Right lobe of liver (tissue), 6 donors: ENCODE measurements around the gene LIF. TPM values are rescaled to one million over a fixed set of nuclear protein-coding genes. Genes with fewer than 3 reads are reported as not detected.
A peak's percentile ranks its signal among the peaks of the same experiment; 100 is the strongest.

Experiments
- ATAC-seq, 4 donors: fragments of 200-7000 bp; cut with Tn5 transposase; one replicate each; pipeline ENCODE4 v1.9.1; 2020; ENCODE audit warnings: mild to moderate bottlenecking in 4 of 4, moderate library complexity in 4 of 4
- DNase-seq, 3 donors: peaks; one replicate each; pipeline ENCODE4 v3.0.0-alpha.2; 2020
- H3K27ac ChIP-seq, 3 donors: fragments of 200-600 bp; one replicate each; pipeline ENCODE4 v1.8.0; 2022
- H3K27me3 ChIP-seq, 2 donors: fragments of 200-600 bp; one replicate each; pipeline ENCODE4 v1.8.0; 2022
- H3K36me3 ChIP-seq, 4 donors: fragments of 200-600 bp; sonication (generic) in 1 of 4; one replicate each; pipeline versions ENCODE4 v1.5.1 to v1.8.0; 2017 to 2022; ENCODE audit warnings: control low read depth in 1 of 4
- H3K4me1 ChIP-seq, 4 donors: fragments of 200-600 bp; sonication (generic) in 1 of 4; one replicate each; pipeline versions ENCODE4 v1.5.1 to v1.8.0; 2017 to 2022; ENCODE audit warnings: control low read depth in 1 of 4
- H3K4me3 ChIP-seq, 3 donors: fragments of 200-600 bp; one replicate each; pipeline ENCODE4 v1.8.0; 2022
- H3K9me3 ChIP-seq, 4 donors: fragments of 200-600 bp; sonication (generic) in 1 of 4; one replicate each; pipeline versions ENCODE4 v1.5.1 to v1.8.0; 2017 to 2022; ENCODE audit warnings: control low read depth in 1 of 4
- POLR2A ChIP-seq: fragments of 450-650 bp; IDR thresholded peaks from one replicate; pipeline ENCODE4 v1.6.1; 2017; ENCODE audit warnings: antibody characterized with exemption, mild to moderate bottlenecking
- WGBS: methylation state at CpG from one replicate; pipeline ENCODE4 v1.1.6; 2018; ENCODE audit warnings: low coverage, low lambda C conversion rate; ENCODE audit not compliant: insufficient coverage; ENCODE audit errors: missing lambda C conversion rate; 5-methylcytosine and 5-hydroxymethylcytosine counted together
- intact Hi-C, 2 donors: fragments of 100-400 bp; cut with DNase I; formaldehyde crosslinking; loops; one replicate each; pipeline versions ENCODE4 v1.11.2 to v1.14.1; 2022
- total RNA-seq, 6 experiments: library from RNA; depleted of rRNA in 2 of 6; stranded (reverse); fragments of >200 nt in 2 of 6; fragmentation: NEBNext Ultra II Directional in 3 of 6; extraction: Animal tissue kit (Norgen Biotek cat#: 25700) in 3 of 6; gene quantifications; one replicate each; pipeline versions ENCODE4 v1.1.0 to v1.2.4, GENCODE V29; 2016 to 2023
- TF ChIP-seq, protein P1 (sequence below), 4 donors: fragments of 200-600 bp in 3 of 4; fragments of 450-650 bp in 1 of 4; IDR thresholded peaks; one replicate each; pipeline versions ENCODE4 v1.5.1 to v1.8.0; 2016 to 2022; ENCODE audit warnings: antibody characterized with exemption in 4 of 4, mild to moderate bottlenecking in 2 of 4
- donor health status: DM: no; HTN: yes; CAD: no.
- donor health status: DM: no; HTN: no; CAD: no.
- donor health status: DM: no; HTN: no; CAD: no.
- donor health status: DM: no; HTN: yes; CAD: no.
- donor health status: DM: no; HTN: yes; CAD: no.

The LIF gene
- total RNA-seq, 6 experiments from 2014 or later: 0.15 to 2.0 (median 1.6) TPM; not detected in 2

DNA sequence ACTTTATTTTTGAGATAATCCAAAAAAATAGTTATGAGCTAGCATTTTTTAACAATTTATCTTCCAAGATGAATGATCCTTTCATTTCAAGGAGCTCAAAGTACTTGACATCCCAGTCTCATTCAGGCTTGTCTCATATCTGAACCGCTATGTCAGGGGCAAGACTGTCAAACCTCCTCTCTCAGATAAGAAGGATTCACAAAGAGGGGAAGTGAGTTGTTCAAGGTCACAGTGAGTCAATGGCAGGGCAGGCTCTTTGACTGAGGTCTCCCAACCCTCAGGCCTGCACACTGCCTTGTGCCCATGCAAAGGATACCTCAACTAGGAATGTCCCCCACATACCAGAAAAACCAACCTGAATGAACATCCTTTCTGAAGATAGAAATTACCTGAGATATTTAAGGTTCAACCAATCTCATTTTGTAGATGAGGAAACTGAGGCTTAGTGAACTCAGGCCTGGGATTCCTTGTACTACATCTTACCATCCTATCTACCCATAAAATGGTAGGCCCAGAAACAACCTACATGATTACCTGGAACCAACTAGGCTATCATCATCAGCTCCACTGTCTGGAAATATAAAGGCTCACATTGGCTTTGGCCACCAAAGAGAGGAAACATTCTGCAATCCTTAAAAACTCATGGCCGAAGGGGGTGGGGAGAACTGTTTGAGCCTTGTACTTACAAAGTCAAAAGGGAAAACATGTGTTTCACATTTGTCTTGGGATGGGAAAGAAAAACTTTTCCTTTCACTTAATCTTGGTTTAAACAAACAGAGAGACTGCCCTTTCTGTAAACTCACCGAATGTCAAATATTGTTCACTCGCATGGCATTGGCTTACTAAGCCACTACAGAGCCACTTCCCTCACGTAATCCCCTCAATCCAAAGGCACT is 51.1 kb downstream of the LIF start:
- no peak overlapping the region for H3K4me3 ChIP-seq
- H3K36me3 ChIP-seq: no peaks in the 10 kb centered on the region
- ATAC-seq (peak in 2 of 4 donors; percentile 20 to 34), DNase-seq (no peak)
- no peaks in the 10 kb centered on the region for H3K27me3 ChIP-seq
- WGBS: 42% methylated on average over 5 of the region's 5 CpGs
- H3K27ac ChIP-seq: peak overlapping the region; percentile 11 to 47 (median 46)
- TF ChIP-seq, protein P1, sequence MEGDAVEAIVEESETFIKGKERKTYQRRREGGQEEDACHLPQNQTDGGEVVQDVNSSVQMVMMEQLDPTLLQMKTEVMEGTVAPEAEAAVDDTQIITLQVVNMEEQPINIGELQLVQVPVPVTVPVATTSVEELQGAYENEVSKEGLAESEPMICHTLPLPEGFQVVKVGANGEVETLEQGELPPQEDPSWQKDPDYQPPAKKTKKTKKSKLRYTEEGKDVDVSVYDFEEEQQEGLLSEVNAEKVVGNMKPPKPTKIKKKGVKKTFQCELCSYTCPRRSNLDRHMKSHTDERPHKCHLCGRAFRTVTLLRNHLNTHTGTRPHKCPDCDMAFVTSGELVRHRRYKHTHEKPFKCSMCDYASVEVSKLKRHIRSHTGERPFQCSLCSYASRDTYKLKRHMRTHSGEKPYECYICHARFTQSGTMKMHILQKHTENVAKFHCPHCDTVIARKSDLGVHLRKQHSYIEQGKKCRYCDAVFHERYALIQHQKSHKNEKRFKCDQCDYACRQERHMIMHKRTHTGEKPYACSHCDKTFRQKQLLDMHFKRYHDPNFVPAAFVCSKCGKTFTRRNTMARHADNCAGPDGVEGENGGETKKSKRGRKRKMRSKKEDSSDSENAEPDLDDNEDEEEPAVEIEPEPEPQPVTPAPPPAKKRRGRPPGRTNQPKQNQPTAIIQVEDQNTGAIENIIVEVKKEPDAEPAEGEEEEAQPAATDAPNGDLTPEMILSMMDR (IDR thresholded peaks at IDR 0.05): no peak
- TF ChIP-seq POLR2A: no peak
- H3K4me1 ChIP-seq: no peaks in the 10 kb centered on the region
- intact Hi-C loops: no loop called here
- no peaks in the 10 kb centered on the region for H3K9me3 ChIP-seq

GRCh38 chr22:30193031-30193775 is 53.4 kb downstream of the LIF start:
- H3K27ac ChIP-seq: no peak overlapping the region
- DNase-seq (no peak), ATAC-seq (peak in 3 of 4 donors; percentile 24 to 49 (median 33))
- no peaks in the 10 kb centered on the region for H3K4me1 ChIP-seq
- no peaks in the 10 kb centered on the region for H3K27me3 ChIP-seq
- H3K9me3 ChIP-seq: no peaks in the 10 kb centered on the region
- intact Hi-C loops: no loop called here
- H3K36me3 ChIP-seq: no peaks in the 10 kb centered on the region
- WGBS: 66% methylated on average over 2 of the region's 3 CpGs
- no peak for TF ChIP-seq POLR2A
- TF ChIP-seq, protein P1 (IDR thresholded peaks at IDR 0.05): no peak
- H3K4me3 ChIP-seq: no peak overlapping the region

GRCh38 chr22:30192427-30192826 is 54.1 kb downstream of the LIF start:
- H3K4me1 ChIP-seq: no peaks in the 10 kb centered on the region

DNA sequence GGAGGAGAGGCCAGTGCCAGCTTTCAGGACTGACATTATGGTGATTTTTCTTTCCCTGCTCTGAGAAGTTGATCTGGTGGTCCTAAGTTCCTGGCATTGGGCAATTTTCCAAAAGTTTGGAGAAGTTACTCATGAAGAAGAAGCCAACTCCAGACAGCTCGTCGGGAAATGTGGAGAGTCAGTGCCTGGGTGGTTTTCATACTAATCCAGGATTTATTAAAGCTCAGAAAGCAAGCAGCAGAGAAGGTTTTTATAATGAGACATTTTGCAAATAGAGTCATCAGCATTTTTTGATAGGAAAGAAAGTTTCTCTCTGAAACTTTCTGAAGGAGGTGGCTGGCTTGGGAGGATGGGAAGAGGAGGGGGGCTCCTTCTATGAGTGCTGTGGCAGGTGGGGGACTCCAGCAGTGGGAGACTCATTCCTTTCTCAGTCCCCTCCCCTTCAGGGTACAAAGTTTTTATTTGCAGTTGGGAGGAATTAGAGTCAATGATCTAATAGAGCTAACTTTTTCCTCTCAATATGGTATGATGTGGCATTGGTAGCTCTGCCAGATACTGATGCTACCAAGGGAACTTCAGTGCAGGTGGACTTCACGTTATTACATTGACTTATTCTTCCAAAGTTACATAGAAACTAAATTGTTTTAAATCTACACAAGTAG is 55.4 kb downstream of the LIF start:
- intact Hi-C loops: no loop called here
- ATAC-seq (peak in 1 of 4 donors; percentile 36), DNase-seq (no peak)
- no peaks in the 10 kb centered on the region for H3K36me3 ChIP-seq
- no peaks in the 10 kb centered on the region for H3K27me3 ChIP-seq
- no peaks in the 10 kb centered on the region for H3K9me3 ChIP-seq
- 69% methylated on average over 3 of the region's 3 CpGs for WGBS
- H3K4me3 ChIP-seq: no peak overlapping the region
- no peak overlapping the region for H3K27ac ChIP-seq
- TF ChIP-seq, protein P1 (IDR thresholded peaks at IDR 0.05): no peak
- TF ChIP-seq POLR2A: no peak
- H3K4me1 ChIP-seq: no peaks in the 10 kb centered on the region

More at GRCh38 chr22:30192427-30192826, 54.1 kb downstream of the LIF start:
- intact Hi-C loops: no loop called here
- Histone ChIP-seq H3K27me3 (no peaks in the 10 kb centered on the region), H3K4me3 (no peak overlapping the region), H3K36me3 (no peaks in the 10 kb centered on the region), H3K9me3 (no peaks in the 10 kb centered on the region), H3K27ac (no peak overlapping the region)
- TF ChIP-seq, protein P1 (IDR thresholded peaks at IDR 0.05): no peak
- TF ChIP-seq POLR2A: no peak
- WGBS: 100% methylated on average over 1 of the region's 1 CpG
- ATAC-seq (no peak), DNase-seq (no peak)
